HL-60 (cell line): Measurements from ENCODE around the gene HOXB4.

Experiments
- DNase-seq, 2 experiments: peaks; one replicate each; pipeline ENCODE4 v3.0.0-alpha.2; 2010 to 2020; ENCODE audit warnings: low read depth in 1 of 2, low spot score in 1 of 2
- H3K27ac ChIP-seq: fragments of 250-450 bp; sonication (Bioruptor Pico); replicated peaks from 2 replicates; pipeline ENCODE4 v1.5.1; 2020; ENCODE audit warnings: mild to moderate bottlenecking, moderate library complexity
- H3K27me3 ChIP-seq: fragments of 250-450 bp; sonication (Bioruptor Pico); 2 replicates; pipeline ENCODE4 v1.5.1; 2021; ENCODE audit warnings: mild to moderate bottlenecking, moderate library complexity; ENCODE audit not compliant: insufficient read depth, poor library complexity, severe bottlenecking
- H3K4me3 ChIP-seq: replicated peaks from 2 replicates; pipeline ENCODE4 v1.5.1; 2011; ENCODE audit warnings: mild to moderate bottlenecking, control low read depth, low read length; ENCODE audit not compliant: insufficient read depth
- GABPA ChIP-seq: IDR thresholded peaks from 2 replicates; pipeline ENCODE4 v1.6.1; 2012; ENCODE audit warnings: low read depth
- POLR2AphosphoS5 ChIP-seq: IDR thresholded peaks from 2 replicates; pipeline ENCODE4 v1.6.1; 2012; ENCODE audit warnings: low read depth
- REST ChIP-seq: IDR thresholded peaks from 2 replicates; pipeline ENCODE4 v1.6.1; 2012; ENCODE audit warnings: low read depth; ENCODE audit not compliant: insufficient replicate concordance
- SPI1 ChIP-seq: IDR thresholded peaks from 2 replicates; pipeline ENCODE4 v1.6.1; 2012; ENCODE audit warnings: low read depth, mild to moderate bottlenecking, borderline replicate concordance
- long read RNA-seq: library from polyadenylated mRNA; unstranded; transcript quantifications from one replicate; pipeline ENCODE4 v2.0.0, GENCODE V29; 2020
- TF ChIP-seq, protein P1 (sequence below): IDR thresholded peaks from one replicate; pipeline ENCODE4 v1.5.1; 2011; ENCODE audit warnings: low read length, control low read depth, inconsistent platforms; ENCODE audit not compliant: insufficient read depth

Gene HOXB4
- long read RNA-seq: 0 reads

DNA sequence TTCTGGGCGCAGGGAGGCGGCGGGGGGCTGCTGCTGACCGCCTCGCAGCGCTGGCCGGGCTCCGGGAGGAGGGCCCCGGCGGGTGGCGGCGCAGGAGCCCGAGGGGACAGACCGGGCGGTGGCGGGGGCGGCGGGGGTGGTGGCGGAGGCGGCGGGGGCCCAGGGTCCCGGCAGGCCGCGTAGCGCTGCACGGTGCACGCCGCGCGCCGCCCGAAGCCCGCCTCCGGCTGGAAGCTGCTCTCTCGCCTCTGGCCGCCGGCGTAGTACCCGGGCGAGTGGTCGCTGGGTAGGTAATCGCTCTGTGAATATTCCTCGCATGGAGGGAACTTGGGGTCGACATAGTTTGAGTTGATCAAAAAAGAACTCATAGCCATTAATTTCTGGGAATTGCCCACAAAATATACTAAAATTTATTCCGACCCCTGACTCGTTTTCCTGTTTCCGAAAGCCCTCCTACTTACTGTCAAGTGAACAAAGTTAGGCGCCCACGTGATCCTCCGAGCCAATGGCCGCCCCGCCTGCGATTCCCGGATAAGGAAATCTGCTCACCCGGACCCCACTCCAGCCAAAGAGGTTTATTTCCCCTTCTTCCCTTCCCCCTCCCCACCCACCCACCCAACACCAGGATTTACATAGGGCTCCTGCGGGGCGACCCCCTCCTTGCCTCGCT lies at the start of gene HOXB4:
HOXB4 (minus strand) TSS at position 405 of the 670 bp plus-strand sequence; CDS start at position 374, 31 bp downstream.
- Histone ChIP-seq H3K27ac (no peak within 1 kb of the TSS), H3K4me3 (no peak within 1 kb of the TSS), H3K27me3 (peaks cover 89% of the 10 kb centered on the region)
- TF ChIP-seq REST (no peak), POLR2AphosphoS5 (no peak), GABPA (no peak), SPI1 (no peak)
- TF ChIP-seq, protein P1, sequence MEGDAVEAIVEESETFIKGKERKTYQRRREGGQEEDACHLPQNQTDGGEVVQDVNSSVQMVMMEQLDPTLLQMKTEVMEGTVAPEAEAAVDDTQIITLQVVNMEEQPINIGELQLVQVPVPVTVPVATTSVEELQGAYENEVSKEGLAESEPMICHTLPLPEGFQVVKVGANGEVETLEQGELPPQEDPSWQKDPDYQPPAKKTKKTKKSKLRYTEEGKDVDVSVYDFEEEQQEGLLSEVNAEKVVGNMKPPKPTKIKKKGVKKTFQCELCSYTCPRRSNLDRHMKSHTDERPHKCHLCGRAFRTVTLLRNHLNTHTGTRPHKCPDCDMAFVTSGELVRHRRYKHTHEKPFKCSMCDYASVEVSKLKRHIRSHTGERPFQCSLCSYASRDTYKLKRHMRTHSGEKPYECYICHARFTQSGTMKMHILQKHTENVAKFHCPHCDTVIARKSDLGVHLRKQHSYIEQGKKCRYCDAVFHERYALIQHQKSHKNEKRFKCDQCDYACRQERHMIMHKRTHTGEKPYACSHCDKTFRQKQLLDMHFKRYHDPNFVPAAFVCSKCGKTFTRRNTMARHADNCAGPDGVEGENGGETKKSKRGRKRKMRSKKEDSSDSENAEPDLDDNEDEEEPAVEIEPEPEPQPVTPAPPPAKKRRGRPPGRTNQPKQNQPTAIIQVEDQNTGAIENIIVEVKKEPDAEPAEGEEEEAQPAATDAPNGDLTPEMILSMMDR: no peak
- DNase-seq: no peak

DNA sequence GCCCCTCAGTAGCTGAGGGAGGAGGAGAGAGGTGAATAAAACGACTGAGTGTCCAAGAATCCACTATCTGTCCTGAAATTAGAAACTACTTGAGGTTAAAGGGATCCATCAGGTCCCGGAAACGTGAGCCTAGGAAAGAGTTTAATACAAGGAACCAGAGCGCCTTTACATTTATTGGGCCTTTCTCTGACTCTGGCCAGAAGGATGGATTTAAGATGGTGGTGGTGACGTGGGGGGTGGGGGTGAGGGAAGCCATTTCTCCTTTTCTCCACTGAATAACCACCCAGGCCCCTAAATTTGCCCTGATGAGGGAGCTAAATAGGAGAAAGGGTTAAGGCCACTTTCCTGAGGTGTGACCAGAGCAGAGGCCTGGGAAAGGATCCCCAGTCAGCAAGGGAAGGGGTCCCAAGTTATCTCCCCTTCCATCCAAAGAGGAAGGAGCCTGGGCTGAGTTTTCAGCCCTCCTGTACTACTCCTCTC lies 49.0 kb upstream of the HOXB4 start:
- no peak overlapping the region for H3K27ac ChIP-seq
- peaks cover 81% of the 10 kb centered on the region for H3K27me3 ChIP-seq
- DNase-seq: no peak
- TF ChIP-seq POLR2AphosphoS5 (no peak), SPI1 (no peak), REST (no peak), GABPA (no peak)
- TF ChIP-seq, protein P1: no peak
- no peak overlapping the region for H3K4me3 ChIP-seq

GRCh38 chr17:48626245-48627117 lies 48.3 kb upstream of the HOXB4 start, which contains the start of gene HOXB9:
HOXB9 (minus strand) TSS chr17:48626358; CDS start chr17:48626269, 89 bp downstream.
- no peak within 1 kb of the TSS for H3K4me3 ChIP-seq

More at GRCh38 chr17:48626245-48627117, 48.3 kb upstream of the HOXB4 start, which contains the start of gene HOXB9:
- DNase-seq: no peak
- Histone ChIP-seq H3K27ac (no peak within 1 kb of the TSS), H3K27me3 (peaks cover 76% of the 10 kb centered on the region)
- TF ChIP-seq, protein P1: no peak
- TF ChIP-seq REST (no peak), POLR2AphosphoS5 (no peak), GABPA (no peak), SPI1 (no peak)
